Adipose tissue (tissue), 3 donors: ENCODE measurements around the gene ACAD8. TPM values are rescaled to one million over a fixed set of nuclear protein-coding genes. Genes with fewer than 3 reads are reported as not detected.

Source experiments
- H3K27ac ChIP-seq: one replicate; pipeline ENCODE4 v1.5.1; 2013; ENCODE audit warnings: low read depth, low read length
- WGBS, 3 donors: extraction: QIAGEN DNeasy Blood & Tissue Kit; methylation state at CpG; one replicate each; pipeline ENCODE4 v1.1.7; 2013; 5-methylcytosine and 5-hydroxymethylcytosine counted together
- polyA plus RNA-seq, 3 donors: library from polyadenylated mRNA; stranded (reverse); fragments of 200-250 nt; gene quantifications; one replicate each; pipeline ENCODE4 v1.2.3, GENCODE V29; 2013
- donor health status: healthy with polysubstance abuse.
- donor health status: Bipolar disorder and iron deficiency.
- donor health status: healthy.

Gene ACAD8
- polyA plus RNA-seq, 3 donors: 15.7 to 28.3 (median 24.2) TPM

- 89 to 91% (median 89%) methylated on average over 15 to 16 of the region's 16 CpGs for WGBS, 3 donors
- H3K27ac ChIP-seq: no peak overlapping the region
These were observed 7.6 kb downstream of the ACAD8 start for GRCh38 chr11:134260983-134261382.

- no peak overlapping the region for H3K27ac ChIP-seq
- WGBS, 3 donors: 85 to 89% (median 85%) methylated on average over 14 of the region's 14 CpGs
These were observed 8.5 kb downstream of the ACAD8 start for GRCh38 chr11:134261626-134262488.

GRCh38 chr11:134264966-134265764 is 11.8 kb downstream of the ACAD8 start:
- 86 to 93% (median 89%) methylated on average over 7 of the region's 7 CpGs for WGBS, 3 donors
- H3K27ac ChIP-seq: no peak overlapping the region

GRCh38 chr11:134266440-134266839 is 13.1 kb downstream of the ACAD8 start:
- no peak overlapping the region for H3K27ac ChIP-seq
- WGBS, 3 donors: 82 to 88% (median 82%) methylated on average over 5 of the region's 5 CpGs

- H3K27ac ChIP-seq: no peak overlapping the region
- 27 to 74% (median 33%) methylated on average over 3 of the region's 3 CpGs for WGBS, 3 donors
These were observed 13.5 kb downstream of the ACAD8 start for GRCh38 chr11:134266841-134267251.

- no peak overlapping the region for H3K27ac ChIP-seq
These were observed 14.1 kb downstream of the ACAD8 start for GRCh38 chr11:134267461-134267860.

GRCh38 chr11:134267966-134268365 is 14.6 kb downstream of the ACAD8 start:
- H3K27ac ChIP-seq: no peak overlapping the region
- WGBS, 3 donors: 85 to 86% (median 86%) methylated on average over 11 of the region's 11 CpGs

More at GRCh38 chr11:134267461-134267860, 14.1 kb downstream of the ACAD8 start:
- WGBS, 3 donors: 77 to 86% (median 83%) methylated on average over 5 of the region's 5 CpGs

GRCh38 chr11:134270250-134270714 is 16.9 kb downstream of the ACAD8 start:
- no peak overlapping the region for H3K27ac ChIP-seq
- WGBS, 3 donors: 33 to 43% (median 37%) methylated on average over 5 of the region's 5 CpGs

GRCh38 chr11:134271978-134272377 is 18.6 kb downstream of the ACAD8 start:
- 91 to 95% (median 93%) methylated on average over 4 of the region's 4 CpGs for WGBS, 3 donors
- H3K27ac ChIP-seq: no peak overlapping the region

- WGBS, 3 donors: 31 to 39% (median 34%) methylated on average over 18 of the region's 18 CpGs
- no peak overlapping the region for H3K27ac ChIP-seq
These were observed 19.3 kb downstream of the ACAD8 start for GRCh38 chr11:134272381-134273316.

GRCh38 chr11:134273317-134273712 is 19.9 kb downstream of the ACAD8 start:
- WGBS, 3 donors: 24 to 51% (median 37%) methylated on average over 3 of the region's 3 CpGs
- H3K27ac ChIP-seq: no peak overlapping the region

GRCh38 chr11:134275188-134275533 is 21.8 kb downstream of the ACAD8 start:
- 21 to 28% (median 23%) methylated on average over 5 of the region's 5 CpGs for WGBS, 3 donors
- H3K27ac ChIP-seq: no peak overlapping the region

- no peak within 1 kb of the TSS for H3K27ac ChIP-seq
- 2 to 3% (median 3%) methylated on average over 62 to 68 of the region's 68 CpGs for WGBS, 3 donors
These were observed 22.4 kb downstream of the ACAD8 start, which contains the start of gene GLB1L3 for GRCh38 chr11:134275534-134276395. GLB1L3 (plus strand) TSS chr11:134276379; CDS start chr11:134276741, 362 bp downstream.

GRCh38 chr11:134276396-134277182 is 23.2 kb downstream of the ACAD8 start:
- WGBS, 3 donors: 1 to 2% (median 2%) methylated on average over 54 to 88 of the region's 88 CpGs
- no peak overlapping the region for H3K27ac ChIP-seq

- 19 to 23% (median 20%) methylated on average over 35 to 36 of the region's 36 CpGs for WGBS, 3 donors
- no peak overlapping the region for H3K27ac ChIP-seq
These were observed 24.0 kb downstream of the ACAD8 start for GRCh38 chr11:134277183-134278001.

- H3K27ac ChIP-seq: no peak overlapping the region
- WGBS, 3 donors: 92 to 97% (median 96%) methylated on average over 4 of the region's 4 CpGs
These were observed 25.0 kb downstream of the ACAD8 start for GRCh38 chr11:134278356-134278755.
